HL-60 (cell line): ENCODE data around the gene ATP6V1B1.

Experiments
- CTCF ChIP-seq: IDR thresholded peaks from one replicate; pipeline ENCODE4 v1.5.1; 2011; ENCODE audit warnings: low read length, control low read depth, inconsistent platforms; ENCODE audit not compliant: insufficient read depth
- GABPA ChIP-seq: IDR thresholded peaks from 2 replicates; pipeline ENCODE4 v1.6.1; 2012; ENCODE audit warnings: low read depth
- POLR2AphosphoS5 ChIP-seq: IDR thresholded peaks from 2 replicates; pipeline ENCODE4 v1.6.1; 2012; ENCODE audit warnings: low read depth
- REST ChIP-seq: IDR thresholded peaks from 2 replicates; pipeline ENCODE4 v1.6.1; 2012; ENCODE audit warnings: low read depth; ENCODE audit not compliant: insufficient replicate concordance
- SPI1 ChIP-seq: IDR thresholded peaks from 2 replicates; pipeline ENCODE4 v1.6.1; 2012; ENCODE audit warnings: low read depth, mild to moderate bottlenecking, borderline replicate concordance

- TF ChIP-seq REST (no peak), CTCF (no peak), POLR2AphosphoS5 (no peak), GABPA (no peak), SPI1 (no peak)
Measured at GRCh38 chr2:70965506-70965905, 29.8 kb downstream of the ATP6V1B1 start.
